LNCaP clone FGC (cell line): ENCODE measurements around the gene EPC2.

Experiments
- DNase-seq: peaks from one replicate; pipeline ENCODE4 v3.0.0-alpha.2; 2011; ENCODE audit warnings: low read depth
- H3K4me3 ChIP-seq: 2 replicates; pipeline ENCODE4 v1.5.1; 2011; ENCODE audit warnings: mild to moderate bottlenecking, low read depth, low read length, control low read depth
- TF ChIP-seq, protein P1 (sequence below): IDR thresholded peaks from 2 replicates; pipeline ENCODE4 v1.5.1; 2012; ENCODE audit warnings: mild to moderate bottlenecking; ENCODE audit not compliant: control insufficient read depth, insufficient read depth; ENCODE audit errors: extremely low read depth

EPC2 gene

DNA sequence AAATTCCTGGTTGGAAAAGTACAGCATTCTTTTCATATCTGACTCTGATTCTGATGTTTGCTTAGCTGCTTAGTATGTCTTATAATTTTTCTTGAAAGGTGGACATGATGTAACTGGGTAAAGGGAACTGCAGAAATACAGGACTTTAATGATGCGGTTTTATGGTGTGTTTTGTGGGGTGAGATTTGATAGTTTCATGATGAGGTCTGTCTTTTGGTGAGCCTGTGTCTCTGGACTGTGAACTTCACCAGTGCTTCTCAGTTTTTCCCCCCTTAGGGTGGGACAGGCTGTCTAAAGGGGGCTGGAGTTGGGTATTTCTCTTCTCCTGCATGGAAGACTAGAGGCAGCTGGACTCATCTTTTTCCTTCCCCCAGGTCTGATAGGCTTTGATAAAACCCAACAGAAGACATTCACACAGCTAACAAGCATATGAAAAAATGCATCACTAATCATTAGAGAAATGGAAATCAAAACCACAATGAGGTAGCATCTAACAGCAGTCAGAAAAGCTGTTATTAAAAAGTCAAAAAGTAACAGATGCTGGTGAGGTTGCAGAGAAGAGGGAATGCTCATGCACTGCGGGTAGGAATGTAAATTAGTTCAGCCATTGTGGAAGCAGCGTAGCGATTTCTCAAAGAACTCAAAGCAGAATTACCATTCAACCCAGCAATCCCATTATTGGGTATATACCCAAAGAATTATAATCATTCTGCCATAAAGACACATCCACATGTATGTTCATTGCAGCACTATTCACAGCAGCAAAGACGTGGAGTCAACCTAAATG, 77.6 kb downstream of the EPC2 start:
- TF ChIP-seq, protein P1, sequence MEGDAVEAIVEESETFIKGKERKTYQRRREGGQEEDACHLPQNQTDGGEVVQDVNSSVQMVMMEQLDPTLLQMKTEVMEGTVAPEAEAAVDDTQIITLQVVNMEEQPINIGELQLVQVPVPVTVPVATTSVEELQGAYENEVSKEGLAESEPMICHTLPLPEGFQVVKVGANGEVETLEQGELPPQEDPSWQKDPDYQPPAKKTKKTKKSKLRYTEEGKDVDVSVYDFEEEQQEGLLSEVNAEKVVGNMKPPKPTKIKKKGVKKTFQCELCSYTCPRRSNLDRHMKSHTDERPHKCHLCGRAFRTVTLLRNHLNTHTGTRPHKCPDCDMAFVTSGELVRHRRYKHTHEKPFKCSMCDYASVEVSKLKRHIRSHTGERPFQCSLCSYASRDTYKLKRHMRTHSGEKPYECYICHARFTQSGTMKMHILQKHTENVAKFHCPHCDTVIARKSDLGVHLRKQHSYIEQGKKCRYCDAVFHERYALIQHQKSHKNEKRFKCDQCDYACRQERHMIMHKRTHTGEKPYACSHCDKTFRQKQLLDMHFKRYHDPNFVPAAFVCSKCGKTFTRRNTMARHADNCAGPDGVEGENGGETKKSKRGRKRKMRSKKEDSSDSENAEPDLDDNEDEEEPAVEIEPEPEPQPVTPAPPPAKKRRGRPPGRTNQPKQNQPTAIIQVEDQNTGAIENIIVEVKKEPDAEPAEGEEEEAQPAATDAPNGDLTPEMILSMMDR = no peak
- DNase-seq = no peak
- no peak overlapping the region for H3K4me3 ChIP-seq

DNA sequence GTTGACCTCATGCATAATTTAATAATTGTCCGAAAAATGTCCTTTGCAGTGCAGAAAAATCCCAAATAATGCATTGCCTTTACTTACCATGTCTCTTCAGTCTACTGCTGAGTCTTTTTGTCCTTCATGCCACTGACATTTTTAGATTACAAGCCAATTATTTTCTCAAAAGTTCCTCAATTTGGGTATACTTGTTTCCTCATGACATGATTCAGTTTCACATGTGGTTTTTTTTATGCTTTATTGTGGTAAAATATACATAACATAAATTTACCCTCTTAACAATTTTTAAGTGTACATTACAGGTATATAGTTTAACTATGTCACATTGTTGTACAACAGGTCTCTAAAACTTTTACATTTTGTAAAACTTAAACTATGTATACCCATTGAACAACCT, 81.0 kb downstream of the EPC2 start:
- TF ChIP-seq, protein P1 = no peak
- no peak overlapping the region for H3K4me3 ChIP-seq
- DNase-seq = no peak

DNA sequence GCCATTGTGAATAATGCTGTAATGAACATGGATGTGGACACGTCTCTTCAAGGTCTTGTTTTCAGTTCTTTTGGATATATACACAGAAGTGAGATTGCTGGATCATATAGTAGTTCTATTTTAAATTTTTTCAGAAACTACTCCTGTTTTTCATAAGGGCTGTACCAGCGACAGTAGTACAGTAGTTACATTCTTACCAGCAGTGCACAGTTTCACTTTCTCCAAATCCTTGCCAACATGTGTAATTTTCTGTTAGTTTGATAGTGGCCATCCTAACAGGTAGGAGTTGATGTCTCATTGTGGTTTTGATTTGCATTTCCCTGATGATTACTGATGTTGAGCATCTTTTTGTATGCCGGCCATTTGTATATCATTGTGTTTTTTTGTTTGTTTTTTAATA, 81.7 kb downstream of the EPC2 start:
- DNase-seq = no peak

DNA sequence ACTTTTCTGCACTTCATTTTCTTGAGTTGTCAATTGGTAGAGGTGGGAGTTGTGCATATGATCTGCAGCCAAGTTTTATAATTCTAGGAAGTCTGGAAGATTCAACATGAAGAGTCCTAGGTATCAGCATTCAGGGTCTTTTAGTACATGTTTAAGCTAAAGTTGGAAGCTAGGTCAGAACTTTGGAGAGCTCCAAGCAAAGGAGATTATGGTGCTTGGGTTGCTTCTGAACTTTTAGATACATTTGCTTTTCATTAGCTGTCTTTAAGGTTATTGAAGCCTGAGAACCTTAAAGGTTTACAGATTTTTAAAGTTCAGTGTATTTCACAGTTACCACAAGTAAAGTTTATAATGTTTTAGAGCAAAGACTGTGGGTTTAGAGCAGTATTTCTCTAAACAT, 85.5 kb downstream of the EPC2 start:
- no peak for DNase-seq
- no peak overlapping the region for H3K4me3 ChIP-seq
- TF ChIP-seq, protein P1 = no peak

More for the DNA sequence above, 81.7 kb downstream of the EPC2 start:
- no peak overlapping the region for H3K4me3 ChIP-seq
- TF ChIP-seq, protein P1 = no peak

DNA sequence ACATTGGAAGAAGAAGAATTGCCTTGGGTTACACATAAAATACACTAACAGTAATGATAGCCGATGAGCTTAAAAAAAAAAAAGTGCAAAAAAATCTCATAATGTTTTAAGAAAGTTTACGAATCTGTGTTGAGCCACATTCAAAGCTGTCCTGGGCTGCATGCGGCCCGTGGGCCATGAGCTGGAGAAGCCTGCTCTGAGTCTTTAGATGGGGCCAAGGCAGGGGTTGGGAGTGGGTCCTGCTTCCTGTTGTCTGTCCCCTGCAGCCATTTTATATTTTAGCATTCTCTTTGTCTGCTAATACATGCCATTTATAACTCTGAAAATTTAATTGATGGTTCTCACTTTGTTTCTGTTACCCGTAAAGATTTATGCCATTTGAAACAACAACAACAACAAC, 93.2 kb downstream of the EPC2 start:
- DNase-seq = no peak
- no peak overlapping the region for H3K4me3 ChIP-seq
- TF ChIP-seq, protein P1 = no peak

DNA sequence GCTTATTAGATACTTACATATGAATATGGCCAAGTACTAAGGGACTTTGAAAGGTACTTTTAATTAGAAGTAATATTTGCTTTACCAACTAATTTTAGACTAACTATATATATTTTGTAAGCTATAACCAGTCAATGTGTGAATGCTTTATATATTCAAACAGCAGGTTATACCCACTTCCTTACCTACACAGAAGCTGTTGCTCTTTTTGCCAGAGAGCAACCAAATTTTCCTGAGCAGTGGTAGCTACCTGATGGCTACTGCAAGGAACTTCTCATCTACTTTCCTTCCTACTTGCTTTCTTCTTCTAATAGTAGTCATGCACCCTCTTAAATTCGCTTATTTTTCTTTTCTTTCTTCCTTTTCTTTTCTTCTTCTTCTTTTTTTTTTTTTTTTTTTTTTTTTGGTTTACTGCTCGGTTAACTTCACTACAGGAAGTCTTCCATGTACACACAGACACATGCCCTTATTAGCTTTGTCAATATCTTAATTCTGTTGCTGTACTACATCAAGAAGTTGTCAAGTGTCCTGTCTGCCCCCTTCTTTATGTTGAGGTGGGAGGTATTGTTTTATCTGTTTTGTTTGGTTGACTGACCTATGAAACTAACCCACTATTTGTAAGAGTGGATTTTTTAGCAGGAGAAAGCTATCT, 95.0 kb downstream of the EPC2 start:
- TF ChIP-seq, protein P1 = no peak
- H3K4me3 ChIP-seq = no peak overlapping the region
- no peak for DNase-seq
